GM18520 (cell line): ENCODE results near the gene PPM1N.

Experiments used
- ATAC-seq: cut with Tn5 transposase; IDR thresholded peaks from one replicate; pipeline ENCODE4 v1.9.1; 2021; ENCODE audit not compliant: unreplicated experiment

PPM1N gene

GRCh38 chr19:45488708-45489107, 9.5 kb upstream of the PPM1N start:
- ATAC-seq, result no peak

- ATAC-seq, result no peak
Measured at GRCh38 chr19:45489216-45489855, 8.9 kb upstream of the PPM1N start.

GRCh38 chr19:45492137-45492626, 6.1 kb upstream of the PPM1N start:
- ATAC-seq, result no peak

GRCh38 chr19:45492627-45493470, 5.4 kb upstream of the PPM1N start:
- no peak for ATAC-seq

- ATAC-seq, result no peak
Measured at GRCh38 chr19:45494261-45494916, 3.9 kb upstream of the PPM1N start.

- no peak for ATAC-seq
Measured at GRCh38 chr19:45495178-45495577, 3.1 kb upstream of the PPM1N start.

GRCh38 chr19:45496349-45496953, 1.8 kb upstream of the PPM1N start:
- no peak for ATAC-seq

- ATAC-seq, result no peak
Measured at GRCh38 chr19:45497791-45498190, 452 bp upstream of the PPM1N start.

- ATAC-seq, result no peak
Measured at GRCh38 chr19:45499196-45500180, 1.2 kb downstream of the PPM1N start.

GRCh38 chr19:45500918-45501729, 2.9 kb downstream of the PPM1N start:
- ATAC-seq, result no peak

GRCh38 chr19:45501730-45502014, 3.4 kb downstream of the PPM1N start:
- no peak for ATAC-seq

GRCh38 chr19:45502111-45502510, 3.9 kb downstream of the PPM1N start:
- no peak for ATAC-seq

- no peak for ATAC-seq
Measured at GRCh38 chr19:45503909-45504308, 5.7 kb downstream of the PPM1N start.

GRCh38 chr19:45505151-45505995, 7.1 kb downstream of the PPM1N start:
- ATAC-seq, result no peak

- ATAC-seq, result no peak
Measured at GRCh38 chr19:45505996-45506245, 7.7 kb downstream of the PPM1N start.

GRCh38 chr19:45506246-45506988, 8.2 kb downstream of the PPM1N start:
- peak; percentile 51 for ATAC-seq

- peak; percentile 42 for ATAC-seq
Measured at GRCh38 chr19:45506989-45507871, 9.0 kb downstream of the PPM1N start, which contains the start of gene VASP. VASP (plus strand) TSS chr19:45507479; CDS start chr19:45507772, 293 bp downstream.
